Esophagus squamous epithelium (tissue), 5 donors: ENCODE results near the gene LRRC17. TPM values are rescaled to one million over a fixed set of nuclear protein-coding genes. Genes with fewer than 3 reads are reported as not detected.

Source experiments
- DNase-seq: peaks from one replicate; lab custom pipeline; 2025; lab: John Stamatoyannopoulos, UW
- H3K27ac ChIP-seq, 4 donors: fragments of 200-600 bp; sonication (generic); one replicate each; pipeline ENCODE4 v1.5.1; 2016 to 2019; ENCODE audit warnings: mild to moderate bottlenecking in 1 of 4
- H3K27me3 ChIP-seq, 4 donors: fragments of 200-600 bp; sonication (generic); 1 replicate in 3 of 4; 2 replicates in 1 of 4; pipeline versions ENCODE4 v1.5.1 to v1.6.0; 2017 to 2021; ENCODE audit warnings: antibody characterized with exemption in 1 of 4
- H3K36me3 ChIP-seq, 3 donors: fragments of 200-600 bp; sonication (generic); one replicate each; pipeline ENCODE4 v1.5.1; 2016 to 2019
- H3K4me1 ChIP-seq, 3 donors: fragments of 200-600 bp; sonication (generic); one replicate each; pipeline ENCODE4 v1.5.1; 2017 to 2019
- H3K4me3 ChIP-seq, 4 donors: fragments of 200-600 bp; sonication (generic); 1 replicate in 3 of 4; 2 replicates in 1 of 4; pipeline ENCODE4 v1.5.1; 2016 to 2019; ENCODE audit warnings: mild to moderate bottlenecking in 2 of 4, moderate library complexity in 1 of 4
- H3K9me3 ChIP-seq, 3 donors: fragments of 200-600 bp; sonication (generic); one replicate each; pipeline ENCODE4 v1.5.1; 2016 to 2019
- CTCF ChIP-seq, 6 experiments: fragments of 450-650 bp in 4 of 6; fragments of 200-600 bp in 2 of 6; sonication (generic) in 2 of 6; IDR thresholded peaks; one replicate each; pipeline ENCODE4 v1.5.1; 2016 to 2019; ENCODE audit warnings: antibody characterized with exemption in 6 of 6, mild to moderate bottlenecking in 4 of 6, moderate library complexity in 4 of 6
- POLR2A ChIP-seq, 4 donors: fragments of 450-650 bp; IDR thresholded peaks; one replicate each; pipeline ENCODE4 v1.6.1; 2017; ENCODE audit warnings: antibody characterized with exemption in 4 of 4, mild to moderate bottlenecking in 4 of 4, moderate library complexity in 3 of 4
- WGBS, 2 donors: methylation state at CpG; one replicate each; pipeline ENCODE4 v1.1.5; 2018; 5-methylcytosine and 5-hydroxymethylcytosine counted together
- intact Hi-C: fragments of 100-400 bp; cut with DNase I; formaldehyde crosslinking; loops from one replicate; pipeline ENCODE4 v1.15.0; 2022
- total RNA-seq, 4 donors: library from RNA; depleted of rRNA; stranded (reverse); fragments of >200 nt; gene quantifications; one replicate each; pipeline ENCODE4 v1.1.0, GENCODE V29; 2016
- donor health status: DM: yes; HTN: yes; CAD: no.

The LRRC17 gene
- total RNA-seq, 4 donors from 2014 or later: 0.26 to 2.5 (median 1.1) TPM; not detected in 1

DNA sequence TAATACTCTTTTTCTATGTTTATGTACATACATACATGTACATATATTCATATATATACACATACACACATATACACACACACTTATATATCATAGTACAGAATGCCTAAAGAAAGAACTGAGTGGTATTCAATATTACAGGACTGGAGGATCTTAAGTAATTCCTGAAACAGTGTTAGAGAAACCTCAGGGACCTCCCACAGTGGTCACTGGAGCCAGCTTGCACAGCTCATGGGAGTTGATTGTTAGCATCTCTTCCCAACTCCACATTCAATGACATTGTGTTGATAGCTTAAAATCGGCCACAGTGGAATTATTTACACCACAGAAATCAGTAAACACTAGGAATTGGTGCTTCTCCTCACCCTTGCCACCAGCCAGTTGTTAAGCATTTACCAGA, 6.0 kb downstream of the LRRC17 start:
- intact Hi-C loops: no loop called here
- no peaks in the 10 kb centered on the region for H3K9me3 ChIP-seq
- H3K27me3 ChIP-seq: no peaks in the 10 kb centered on the region
- H3K4me3 ChIP-seq: no peak overlapping the region
- WGBS, 2 donors: 35 to 42% methylated on average over 1 of the region's 1 CpG
- H3K4me1 ChIP-seq: peaks cover 0 to 14% (median 0%) of the 10 kb centered on the region in 3 donors
- TF ChIP-seq CTCF (IDR thresholded peaks at IDR 0.05): no peak
- TF ChIP-seq POLR2A (IDR thresholded peaks at IDR 0.05): no peak
- no peaks in the 10 kb centered on the region for H3K36me3 ChIP-seq
- H3K27ac ChIP-seq: no peak overlapping the region
- no peak for DNase-seq

- Histone ChIP-seq H3K4me3 (no peak overlapping the region), H3K27me3 (no peaks in the 10 kb centered on the region), H3K4me1 (no peaks in the 10 kb centered on the region), H3K27ac (no peak overlapping the region), H3K9me3 (no peaks in the 10 kb centered on the region), H3K36me3 (no peaks in the 10 kb centered on the region)
- TF ChIP-seq CTCF (IDR thresholded peaks at IDR 0.05) (no peak), POLR2A (IDR thresholded peaks at IDR 0.05) (no peak)
- 53 to 60% methylated on average over 5 of the region's 5 CpGs for WGBS, 2 donors
- DNase-seq: no peak
- intact Hi-C loops: no loop called here
These were observed 13.4 kb downstream of the LRRC17 start for GRCh38 chr7:102925976-102926782.

DNA sequence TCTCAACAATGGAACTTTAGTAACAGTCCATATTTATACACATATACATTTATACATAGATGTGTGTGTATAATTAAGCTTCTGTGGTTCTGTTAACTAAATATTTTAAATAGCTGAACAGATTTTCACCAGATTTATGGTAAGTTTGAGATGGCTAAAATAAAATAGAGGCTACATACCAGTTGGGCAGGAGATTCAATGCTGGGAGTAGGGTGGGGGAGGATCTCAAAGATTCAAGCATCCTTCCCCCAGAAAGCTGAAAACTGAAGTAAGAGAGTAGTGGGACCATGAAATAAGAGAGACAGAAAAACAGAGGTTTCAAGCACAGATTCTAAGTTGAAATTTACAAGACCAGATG, 14.0 kb downstream of the LRRC17 start:
- Histone ChIP-seq H3K9me3 (no peaks in the 10 kb centered on the region), H3K4me3 (no peak overlapping the region), H3K4me1 (no peaks in the 10 kb centered on the region), H3K27ac (no peak overlapping the region), H3K27me3 (no peaks in the 10 kb centered on the region), H3K36me3 (no peaks in the 10 kb centered on the region)
- no peak for DNase-seq
- intact Hi-C loops: no loop called here
- no peak for TF ChIP-seq CTCF (IDR thresholded peaks at IDR 0.05)
- no peak for TF ChIP-seq POLR2A (IDR thresholded peaks at IDR 0.05)

DNA sequence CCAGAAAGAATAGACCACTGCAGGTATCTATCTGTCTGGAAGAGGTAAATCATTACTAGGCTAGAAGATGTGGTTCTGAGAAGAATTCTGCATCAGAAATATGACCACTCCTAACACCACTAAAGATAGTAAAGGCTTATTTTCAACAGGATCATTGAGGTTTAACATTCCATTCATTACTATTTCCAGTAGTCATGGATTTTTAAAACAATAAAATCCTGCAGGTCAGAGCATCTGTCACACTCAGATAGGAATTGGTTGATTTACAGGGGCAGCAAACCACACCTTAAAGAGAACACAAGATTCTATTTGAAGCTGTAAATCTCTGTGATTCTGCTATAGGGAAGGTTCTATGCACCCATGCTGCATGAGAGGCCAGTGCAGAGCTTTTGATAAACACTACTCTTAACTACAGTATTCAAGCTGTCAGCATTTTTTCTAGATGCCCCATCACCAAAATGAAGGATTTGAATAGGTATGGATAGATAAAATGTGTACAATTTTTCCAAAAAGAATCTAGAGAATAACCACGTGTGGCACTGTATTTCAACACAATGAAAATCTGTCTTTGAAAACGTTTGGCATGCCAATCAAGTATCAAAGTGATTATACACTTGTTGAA, 14.6 kb downstream of the LRRC17 start:
- Histone ChIP-seq H3K4me1 (no peaks in the 10 kb centered on the region), H3K27ac (no peak overlapping the region), H3K4me3 (no peak overlapping the region), H3K9me3 (no peaks in the 10 kb centered on the region), H3K36me3 (no peaks in the 10 kb centered on the region), H3K27me3 (no peaks in the 10 kb centered on the region)
- no peak for DNase-seq
- 31 to 42% methylated on average over 2 of the region's 2 CpGs for WGBS, 2 donors
- intact Hi-C loops: no loop called here
- TF ChIP-seq POLR2A (IDR thresholded peaks at IDR 0.05) (no peak), CTCF (IDR thresholded peaks at IDR 0.05) (no peak)

DNA sequence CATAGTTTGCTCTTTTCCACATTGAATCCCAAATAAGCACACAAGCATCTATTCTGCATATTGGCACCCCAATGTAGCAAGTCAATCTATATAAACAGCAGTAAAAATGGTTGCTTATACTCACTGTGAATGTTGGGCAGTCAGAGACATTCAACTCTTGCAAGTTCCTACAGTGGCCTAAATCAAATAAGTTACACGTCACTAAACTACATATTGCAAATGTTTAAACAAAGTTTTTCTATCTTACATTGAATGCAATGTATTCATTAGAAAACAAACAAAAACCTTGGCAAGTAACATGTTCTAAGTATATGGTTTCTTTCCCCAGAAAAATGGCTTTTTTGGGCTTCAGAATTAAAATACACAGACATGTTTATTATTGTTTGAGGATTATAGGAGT, 19.0 kb downstream of the LRRC17 start:
- 55 to 60% methylated on average over 1 of the region's 1 CpG for WGBS, 2 donors
- Histone ChIP-seq H3K4me1 (peaks cover 0 to 24% (median 4%) of the 10 kb centered on the region in 3 donors), H3K36me3 (no peaks in the 10 kb centered on the region), H3K9me3 (no peaks in the 10 kb centered on the region), H3K27ac (no peak overlapping the region), H3K27me3 (no peaks in the 10 kb centered on the region), H3K4me3 (no peak overlapping the region)
- TF ChIP-seq CTCF (IDR thresholded peaks at IDR 0.05) (no peak), POLR2A (IDR thresholded peaks at IDR 0.05) (no peak)
- intact Hi-C loops: no loop called here
- DNase-seq: no peak
